HEK293 (cell line): ENCODE measurements around the gene MGAT2.

Experiments
- CTCF ChIA-PET: fragments of 350-600 bp; formaldehyde crosslinking; extraction: SDS; loops from one replicate; lab custom pipeline; 2021; ENCODE audit warnings: antibody characterized with exemption; lab: Yijun Ruan, JAX
- POLR2A ChIA-PET: fragments of 300-600 bp; formaldehyde crosslinking; extraction: SDS; loops from one replicate; lab custom pipeline; 2020; ENCODE audit warnings: antibody characterized with exemption, inconsistent platforms; lab: Yijun Ruan, JAX
- H3K27ac ChIP-seq: fragments of 200-500 bp; sonication (Bioruptor generic); 2 replicates; pipeline ENCODE4 v1.5.1; 2014; ENCODE audit warnings: low read depth, low read length, control low read depth, inconsistent platforms; ENCODE audit errors: extremely low read depth
- H3K36me3 ChIP-seq, 2 experiments: fragments of 200-500 bp in 1 of 2; sonication (Bioruptor generic) in 1 of 2; 1 replicate in 1 of 2; 2 replicates in 1 of 2; pipeline ENCODE4 v1.5.1; 2014 to 2017; ENCODE audit warnings: inconsistent platforms in 2 of 2, low read length in 2 of 2; ENCODE audit not compliant: control insufficient read depth in 2 of 2, insufficient read depth in 1 of 2
- H3K4me1 ChIP-seq: fragments of 200-500 bp; sonication (Bioruptor generic); 2 replicates; pipeline ENCODE4 v1.5.1; 2014; ENCODE audit warnings: mild to moderate bottlenecking, low read length, inconsistent platforms; ENCODE audit not compliant: control insufficient read depth, insufficient read depth
- H3K4me3 ChIP-seq: 2 replicates; pipeline ENCODE4 v1.5.1; 2011; ENCODE audit warnings: low read depth, mild to moderate bottlenecking, control low read depth, low read length, moderate library complexity
- H3K9me3 ChIP-seq: fragments of 200-500 bp; sonication (Bioruptor generic); 2 replicates; pipeline ENCODE4 v1.5.1; 2014; ENCODE audit warnings: low read depth, low read length, inconsistent platforms; ENCODE audit not compliant: control insufficient read depth, insufficient read depth
- BCL11B ChIP-seq: fragments of 450-650 bp; formaldehyde crosslinking; IDR thresholded peaks from 2 replicates; pipeline ENCODE4 v1.5.1; 2016; ENCODE audit warnings: low read depth, missing biosample characterization, missing genetic modification characterization
- FEZF1 ChIP-seq: fragments of 450-650 bp; formaldehyde crosslinking; IDR thresholded peaks from 2 replicates; pipeline ENCODE4 v1.5.1; 2016; ENCODE audit warnings: missing biosample characterization, missing genetic modification characterization
- OVOL3 ChIP-seq: fragments of 450-650 bp; formaldehyde crosslinking; IDR thresholded peaks from 2 replicates; pipeline ENCODE4 v1.5.1; 2016; ENCODE audit warnings: missing biosample characterization, missing genetic modification characterization
- YY2 ChIP-seq: fragments of 450-650 bp; formaldehyde crosslinking; IDR thresholded peaks from 2 replicates; pipeline ENCODE4 v1.5.1; 2016; ENCODE audit warnings: missing biosample characterization, missing genetic modification characterization
- ZBTB21 ChIP-seq: fragments of 450-650 bp; formaldehyde crosslinking; IDR thresholded peaks from 2 replicates; pipeline ENCODE4 v1.5.1; 2017; ENCODE audit warnings: missing biosample characterization, missing genetic modification characterization
- ZNF155 ChIP-seq: fragments of 450-650 bp; formaldehyde crosslinking; IDR thresholded peaks from 2 replicates; pipeline ENCODE4 v1.5.1; 2016; ENCODE audit warnings: missing biosample characterization, missing genetic modification characterization
- ZNF174 ChIP-seq: fragments of 450-650 bp; formaldehyde crosslinking; IDR thresholded peaks from 2 replicates; pipeline ENCODE4 v1.5.0; 2017; ENCODE audit warnings: missing biosample characterization, mild to moderate bottlenecking, missing genetic modification characterization
- ZNF18 ChIP-seq: fragments of 450-650 bp; formaldehyde crosslinking; IDR thresholded peaks from 2 replicates; pipeline ENCODE4 v1.5.1; 2016; ENCODE audit warnings: missing biosample characterization, missing genetic modification characterization
- ZNF202 ChIP-seq: fragments of 450-650 bp; formaldehyde crosslinking; IDR thresholded peaks from 2 replicates; pipeline ENCODE4 v1.5.1; 2016; ENCODE audit warnings: missing biosample characterization, missing genetic modification characterization, borderline replicate concordance
- ZNF23 ChIP-seq: fragments of 450-650 bp; formaldehyde crosslinking; IDR thresholded peaks from 2 replicates; pipeline ENCODE4 v1.5.1; 2016; ENCODE audit warnings: missing biosample characterization, missing genetic modification characterization, borderline replicate concordance
- ZNF274 ChIP-seq, 2 experiments: fragments of 200-500 bp in 1 of 2; fragments of 450-650 bp in 1 of 2; sonication (Bioruptor generic) in 1 of 2; formaldehyde crosslinking in 1 of 2; IDR thresholded peaks; 2 replicates each; pipeline versions ENCODE4 v1.5.1 to v1.6.1; 2014 to 2016; ENCODE audit warnings: borderline replicate concordance in 1 of 2, inconsistent platforms in 1 of 2, low read length in 1 of 2, missing biosample characterization in 1 of 2, missing genetic modification characterization in 1 of 2
- ZNF341 ChIP-seq: fragments of 450-650 bp; formaldehyde crosslinking; IDR thresholded peaks from 2 replicates; pipeline ENCODE4; 2016; ENCODE audit warnings: low read depth, missing biosample characterization, missing genetic modification characterization
- ZNF416 ChIP-seq: fragments of 450-650 bp; formaldehyde crosslinking; IDR thresholded peaks from 2 replicates; pipeline ENCODE4 v1.5.1; 2016; ENCODE audit warnings: missing biosample characterization, missing genetic modification characterization
- ZNF488 ChIP-seq: fragments of 450-650 bp; formaldehyde crosslinking; IDR thresholded peaks from 2 replicates; pipeline ENCODE4 v1.5.1; 2016; ENCODE audit warnings: missing biosample characterization, missing genetic modification characterization
- ZNF513 ChIP-seq: fragments of 450-650 bp; IDR thresholded peaks from 2 replicates; pipeline ENCODE4 v1.5.1; 2018; ENCODE audit warnings: missing biosample characterization, missing genetic modification characterization
- ZNF555 ChIP-seq: fragments of 450-650 bp; formaldehyde crosslinking; conservative IDR thresholded peaks from 2 replicates; pipeline ENCODE4 v1.5.1; 2017; ENCODE audit warnings: missing biosample characterization, mild to moderate bottlenecking, missing genetic modification characterization, inconsistent platforms
- ZNF561 ChIP-seq: fragments of 450-650 bp; IDR thresholded peaks from 2 replicates; pipeline ENCODE4 v1.5.1; 2018; ENCODE audit warnings: missing biosample characterization, missing genetic modification characterization, borderline replicate concordance
- ZNF670 ChIP-seq: fragments of 450-650 bp; formaldehyde crosslinking; IDR thresholded peaks from 2 replicates; pipeline ENCODE4 v1.5.1; 2016; ENCODE audit warnings: missing biosample characterization, missing genetic modification characterization, low read depth
- ZNF76 ChIP-seq: fragments of 450-650 bp; formaldehyde crosslinking; IDR thresholded peaks from 2 replicates; pipeline ENCODE4; 2016; ENCODE audit warnings: low read depth, missing biosample characterization, missing genetic modification characterization, borderline replicate concordance
- ZNF776 ChIP-seq: fragments of 450-650 bp; formaldehyde crosslinking; IDR thresholded peaks from 2 replicates; pipeline ENCODE4 v1.5.0; 2017; ENCODE audit warnings: missing biosample characterization, missing genetic modification characterization, borderline replicate concordance
- ZNF837 ChIP-seq: fragments of 450-650 bp; formaldehyde crosslinking; IDR thresholded peaks from 2 replicates; pipeline ENCODE4 v1.5.1; 2016; ENCODE audit warnings: missing biosample characterization, missing genetic modification characterization
- ZSCAN18 ChIP-seq: fragments of 450-650 bp; formaldehyde crosslinking; IDR thresholded peaks from 2 replicates; pipeline ENCODE4 v1.5.1; 2016; ENCODE audit warnings: missing biosample characterization, missing genetic modification characterization
- ZSCAN23 ChIP-seq: fragments of 450-650 bp; formaldehyde crosslinking; IDR thresholded peaks from 2 replicates; pipeline ENCODE4 v1.5.1; 2016; ENCODE audit warnings: missing biosample characterization, missing genetic modification characterization

MGAT2 gene

GRCh38 chr14:49614196-49614595, 6.4 kb upstream of the MGAT2 start:
- POLR2A ChIA-PET, result no interaction called here
- H3K27ac ChIP-seq, result no peak overlapping the region
- TF ChIP-seq ZNF155 (no peak), ZSCAN18 (tag by site-specific recombination) (no peak), ZNF174 (tag by site-specific recombination) (no peak), ZNF202 (no peak), ZNF670 (tag by site-specific recombination) (no peak), ZNF416 (tag by site-specific recombination) (no peak), ZNF488 (tag by site-specific recombination) (no peak), ZNF23 (no peak), ZNF561 (tag by site-specific recombination) (no peak), ZNF341 (tag by site-specific recombination) (no peak), FEZF1 (tag by site-specific recombination) (no peak), ZNF555 (tag by site-specific recombination) (no peak)
- TF ChIP-seq, all 188 proteins: peak for 0
- CTCF ChIA-PET, result interaction anchor here (1.8 kb wide), 1 partner anchor 153 kb away, joined by 8 read pairs; no protein-coding TSS in a partner anchor
- Histone ChIP-seq H3K9me3 (no peaks in the 10 kb centered on the region), H3K4me1 (no peaks in the 10 kb centered on the region), H3K36me3 (peaks cover 27 to 38% of the 10 kb centered on the region in 2 experiments), H3K4me3 (no peak overlapping the region)

- CTCF ChIA-PET, result interaction anchor here (0.7 to 1.8 kb wide), 2 partner anchors 154 to 1873 kb away, joined by 3 to 8 read pairs; no protein-coding TSS in a partner anchor
- Histone ChIP-seq H3K27ac (no peak overlapping the region), H3K4me1 (no peaks in the 10 kb centered on the region), H3K4me3 (no peak overlapping the region), H3K9me3 (no peaks in the 10 kb centered on the region), H3K36me3 (peaks cover 27 to 34% of the 10 kb centered on the region in 2 experiments)
- TF ChIP-seq ZNF76 (tag by site-specific recombination), result no peak
- no peak for TF ChIP-seq ZNF18 (tag by site-specific recombination)
- TF ChIP-seq ZNF202, result no peak
- TF ChIP-seq ZSCAN23 (tag by site-specific recombination), result no peak
- no peak for TF ChIP-seq ZNF776 (tag by site-specific recombination)
- TF ChIP-seq OVOL3 (tag by site-specific recombination), result no peak
- no peak for TF ChIP-seq ZNF670 (tag by site-specific recombination)
- no peak for TF ChIP-seq ZNF837 (tag by site-specific recombination)
- no peak for TF ChIP-seq YY2 (tag by site-specific recombination)
- no peak for TF ChIP-seq ZNF513
- no peak for TF ChIP-seq ZBTB21 (tag by site-specific recombination)
- TF ChIP-seq ZNF274 (IDR thresholded peaks at IDR 0.05; ENCODE audit: low read length), result no peak
- no peak for TF ChIP-seq ZNF274 (tag by site-specific recombination; IDR thresholded peaks at IDR 0.05; ENCODE audit: borderline replicate concordance)
- no peak for TF ChIP-seq BCL11B (tag by site-specific recombination)
- POLR2A ChIA-PET, result no interaction called here
These were observed 4.8 kb upstream of the MGAT2 start for GRCh38 chr14:49615776-49616175.
